ENCODE results near the gene C2CD4C.

- TF ChIP-seq POLR2AphosphoS5 (IDR thresholded peaks at IDR 0.05; ENCODE audit: low read depth) (no peak), REST (IDR thresholded peaks at IDR 0.05; ENCODE audit: unreplicated experiment) (no peak), CTCF (conservative IDR thresholded peaks at IDR 0.05; ENCODE audit: low read depth in 2 of 2) (no peak), CREB1 (CRISPR knock-in tag; IDR thresholded peaks at IDR 0.05; ENCODE audit: low read depth) (no peak), EZH2 (IDR thresholded peaks at IDR 0.05; ENCODE audit: low read depth, unreplicated experiment) (no peak), ZNF462 (CRISPR knock-in tag; IDR thresholded peaks at IDR 0.05) (no peak), JUNB (IDR thresholded peaks at IDR 0.05; ENCODE audit: unreplicated experiment) (no peak)
Measured at GRCh38 chr19:407511-408440, 1.2 kb downstream of the C2CD4C start.
